ENCODE data around the gene RNF123.

Gene RNF123

GRCh38 chr3:49705390-49705960 lies 16.1 kb downstream of the RNF123 start:
- DNase-seq: no peak

GRCh38 chr3:49706456-49707112 lies 17.2 kb downstream of the RNF123 start:
- DNase-seq: no peak

- no peak for DNase-seq
Observed at GRCh38 chr3:49707113-49707480, 17.7 kb downstream of the RNF123 start.

- no peak for DNase-seq
Observed at GRCh38 chr3:49709852-49710251, 20.5 kb downstream of the RNF123 start.

- no peak for DNase-seq
Observed at GRCh38 chr3:49711489-49711888, 22.1 kb downstream of the RNF123 start.

- DNase-seq: no peak
Observed at GRCh38 chr3:49712166-49712565, 22.8 kb downstream of the RNF123 start.

- DNase-seq: no peak
Observed at GRCh38 chr3:49712631-49713317, 23.4 kb downstream of the RNF123 start.

GRCh38 chr3:49713336-49714105 lies 24.2 kb downstream of the RNF123 start:
- no peak for DNase-seq

GRCh38 chr3:49714728-49715550 lies 25.6 kb downstream of the RNF123 start:
- peak; percentile 45 for DNase-seq

- DNase-seq: peak; percentile 51
Observed at GRCh38 chr3:49715611-49716121, 26.3 kb downstream of the RNF123 start.

GRCh38 chr3:49716169-49716568 lies 26.8 kb downstream of the RNF123 start:
- peak; percentile 31 for DNase-seq

GRCh38 chr3:49716691-49717210 lies 27.4 kb downstream of the RNF123 start:
- DNase-seq: peak; percentile 47

GRCh38 chr3:49717211-49717958 lies 28.0 kb downstream of the RNF123 start:
- peak; percentile 52 for DNase-seq

- DNase-seq: no peak
Observed at GRCh38 chr3:49717959-49718857, 28.9 kb downstream of the RNF123 start.

GRCh38 chr3:49718858-49719213 lies 29.5 kb downstream of the RNF123 start:
- DNase-seq: peak; percentile 63

- peak; percentile 96 for DNase-seq
Observed at GRCh38 chr3:49719214-49719884, 30.0 kb downstream of the RNF123 start, which contains the start of gene AMIGO3. AMIGO3 (minus strand) TSS chr3:49719684; CDS start chr3:49719465, 219 bp downstream.

- peak; percentile 49 for DNase-seq
Observed at GRCh38 chr3:49720855-49721595, 31.7 kb downstream of the RNF123 start.

GRCh38 chr3:49721596-49721895 lies 32.2 kb downstream of the RNF123 start:
- peak; percentile 48 for DNase-seq

Measured in islet precursor cell (in vitro differentiated cells).